PC-3 (cell line): ENCODE measurements around the gene ITCH. TPM values are rescaled to one million over a fixed set of nuclear protein-coding genes. Genes with fewer than 3 reads are reported as not detected.

Experiments used
- ATAC-seq: fragments of 200-7000 bp; cut with Tn5 transposase; 2 replicates; pipeline ENCODE4 v1.9.1; 2020; ENCODE audit warnings: mild to moderate bottlenecking, moderate library complexity
- BruUV-seq: library from RNA; stranded (reverse); fragments of 400-500 nt; replicated peaks from 2 replicates; lab custom pipeline; 2021; lab: Mats Ljungman, UMichigan
- CTCF ChIA-PET: fragments of 300-600 bp; sonication (Branson Sonifier 250); formaldehyde crosslinking; loops from one replicate; lab custom pipeline; 2022; ENCODE audit warnings: antibody characterized with exemption; lab: Charles Lee
- POLR2A ChIA-PET: fragments of 300-600 bp; sonication (Branson Sonifier 250); formaldehyde crosslinking; loops from one replicate; lab custom pipeline; 2022; ENCODE audit warnings: antibody characterized with exemption; ENCODE audit not compliant: unreplicated experiment; lab: Charles Lee
- DNase-seq: peaks from one replicate; pipeline ENCODE4 v3.0.0-alpha.2; 2015
- H2AFZ ChIP-seq: fragments of 300-600 bp; sonication (generic); 2 replicates; pipeline ENCODE4 v1.6.0; 2016; ENCODE audit warnings: antibody characterized with exemption, low read length
- H3F3A ChIP-seq: fragments of 300-600 bp; sonication (generic); one replicate; pipeline ENCODE4 v1.6.0; 2017; ENCODE audit warnings: antibody characterized with exemption, low read length, control low read depth, mild to moderate bottlenecking; ENCODE audit not compliant: unreplicated experiment
- H3K27ac ChIP-seq: fragments of 300-600 bp; sonication (generic); 2 replicates; pipeline ENCODE4 v1.5.1; 2016; ENCODE audit warnings: mild to moderate bottlenecking, low read length
- H3K27me3 ChIP-seq: fragments of 300-600 bp; sonication (generic); 2 replicates; pipeline ENCODE4 v1.6.1; 2016; ENCODE audit warnings: low read length, mixed read lengths
- H3K36me3 ChIP-seq: fragments of 300-600 bp; sonication (generic); 2 replicates; pipeline ENCODE4 v1.6.1; 2016; ENCODE audit warnings: low read depth, mixed run types, low read length, mixed read lengths
- H3K4me1 ChIP-seq: fragments of 300-600 bp; sonication (generic); 2 replicates; pipeline ENCODE4 v1.5.1; 2016; ENCODE audit warnings: low read length; ENCODE audit not compliant: insufficient read depth
- H3K4me2 ChIP-seq: fragments of 300-600 bp; sonication (generic); 2 replicates; pipeline ENCODE4 v1.6.0; 2016; ENCODE audit warnings: low read length
- H3K4me3 ChIP-seq: fragments of 300-600 bp; sonication (generic); 2 replicates; pipeline ENCODE4 v1.5.1; 2016; ENCODE audit warnings: mild to moderate bottlenecking, low read length, mixed read lengths
- H3K79me2 ChIP-seq: fragments of 300-600 bp; sonication (generic); 2 replicates; pipeline ENCODE4 v1.6.1; 2017; ENCODE audit warnings: low read length, mixed read lengths
- H3K9ac ChIP-seq: fragments of 300-600 bp; sonication (generic); 2 replicates; pipeline ENCODE4 v1.6.0; 2016; ENCODE audit warnings: mild to moderate bottlenecking, low read length
- H3K9me2 ChIP-seq: fragments of 300-600 bp; sonication (generic); replicated peaks from 2 replicates; pipeline ENCODE4 v1.6.1; 2016; ENCODE audit warnings: mixed run types, low read length, mixed read lengths
- H3K9me3 ChIP-seq: fragments of 300-600 bp; sonication (generic); 2 replicates; pipeline ENCODE4 v1.6.1; 2016; ENCODE audit warnings: low read length, mixed read lengths
- H4K20me1 ChIP-seq: fragments of 300-600 bp; sonication (generic); 2 replicates; pipeline ENCODE4 v1.6.1; 2016; ENCODE audit warnings: low read length, mixed read lengths
- CTCF ChIP-seq: fragments of 300-600 bp; sonication (generic); conservative IDR thresholded peaks from 2 replicates; pipeline ENCODE4 v1.5.1; 2017; ENCODE audit warnings: antibody characterized with exemption, low read depth, mild to moderate bottlenecking, low read length
- EZH2 ChIP-seq: fragments of 300-600 bp; sonication (generic); IDR thresholded peaks from one replicate; pipeline ENCODE4 v1.6.1; 2017; ENCODE audit warnings: antibody characterized with exemption, mild to moderate bottlenecking, low read length; ENCODE audit not compliant: unreplicated experiment
- EZH2phosphoT487 ChIP-seq: fragments of 300-600 bp; sonication (generic); IDR thresholded peaks from 2 replicates; pipeline ENCODE4 v1.6.1; 2018; ENCODE audit warnings: mild to moderate bottlenecking, antibody characterized with exemption, low read length, borderline replicate concordance
- intact Hi-C: fragments of 100-400 bp; cut with micrococcal nuclease; formaldehyde crosslinking; loops from 2 replicates; pipeline ENCODE4 v1.9.0; 2023
- total RNA-seq: library from RNA; depleted of rRNA; stranded (reverse); fragments of >200 nt; gene quantifications from 2 replicates; pipeline ENCODE4 v1.2.3, GENCODE V29; 2014

The ITCH gene
- total RNA-seq, 1 experiment from 2014 or later, result 54.8 TPM

DNA sequence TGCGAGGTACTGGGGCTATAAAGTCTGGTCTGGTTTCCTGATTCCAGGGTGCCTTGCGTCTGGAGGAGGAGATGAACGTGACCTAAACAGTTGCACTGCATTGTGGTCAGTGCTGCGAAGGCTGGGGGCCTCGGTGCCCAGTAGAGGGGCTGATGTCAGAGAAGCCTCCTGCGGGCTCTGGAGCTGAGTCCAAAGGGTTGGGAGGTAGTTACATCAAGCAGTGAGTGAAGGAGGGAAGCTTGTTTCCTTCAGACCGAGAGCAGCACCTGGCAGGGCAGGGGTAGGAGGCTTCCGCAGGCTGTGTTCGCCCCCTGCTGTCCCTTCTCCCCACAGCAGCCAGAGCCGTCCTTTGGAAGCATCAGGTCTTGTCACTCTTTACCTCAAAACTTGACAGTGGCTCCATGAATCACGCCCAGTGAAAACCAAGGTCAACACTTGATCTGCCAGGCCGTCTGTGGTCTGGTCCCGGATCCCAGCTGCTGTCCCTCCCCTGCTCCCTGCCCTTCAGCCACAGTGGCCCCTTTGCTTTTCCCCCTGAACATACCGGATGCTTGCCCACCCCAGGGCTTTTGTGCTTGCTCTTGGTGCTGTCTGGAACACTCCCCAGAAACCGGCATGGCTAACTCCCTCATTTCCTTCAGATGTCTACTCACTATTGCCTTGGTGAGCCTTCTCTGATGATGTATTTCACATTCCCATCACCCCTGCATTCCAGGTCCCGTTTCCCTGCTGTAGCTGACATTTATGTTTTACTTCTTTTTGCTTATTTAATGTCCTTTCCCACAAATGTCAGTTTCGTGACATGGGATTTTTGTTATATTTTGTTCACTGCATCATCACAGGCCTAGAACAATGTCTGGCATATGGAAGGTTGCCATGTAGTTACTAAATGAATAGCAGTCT lies 160.1 kb downstream of the ITCH start:
- Histone ChIP-seq H3K4me2 (peak overlapping the region; percentile 44), H3K9ac (no peak overlapping the region), H4K20me1 (peaks cover 8% of the 10 kb centered on the region), H3F3A (peaks cover 5% of the 10 kb centered on the region), H3K27ac (peak overlapping the region; percentile 43), H3K4me3 (no peak overlapping the region), H2AFZ (no peak overlapping the region), H3K4me1 (peaks cover 44% of the 10 kb centered on the region), H3K27me3 (no peaks in the 10 kb centered on the region), H3K79me2 (peaks cover 74% of the 10 kb centered on the region), H3K9me3 (no peaks in the 10 kb centered on the region), H3K36me3 (peaks cover 18% of the 10 kb centered on the region), H3K9me2 (no peaks in the 10 kb centered on the region)
- TF ChIP-seq EZH2phosphoT487 (no peak), CTCF (peak; percentile 92)
- ATAC-seq (peak; percentile 50), DNase-seq (peak; percentile 87)
- POLR2A ChIA-PET, result interaction anchor here (0.6 to 0.9 kb wide), 2 partner anchors 25 to 28 kb away, joined by 5 read pairs; no protein-coding TSS in a partner anchor
- intact Hi-C loops, result loop anchor here (1.0 to 5.0 kb wide), 3 partner anchors 50 to 266 kb away; no protein-coding TSS in a partner anchor
- CTCF ChIA-PET, result interaction anchor here (0.5 to 1.6 kb wide), 6 partner anchors 48 to 247 kb away, joined by 3 to 18 read pairs (median 4); partner anchors contain the start of gene AHCY
- BruUV-seq, result no TSS peak

- Histone ChIP-seq H3K4me1 (peaks cover 44% of the 10 kb centered on the region), H3K36me3 (peaks cover 22% of the 10 kb centered on the region), H3F3A (peaks cover 5% of the 10 kb centered on the region), H3K79me2 (peaks cover 62% of the 10 kb centered on the region), H3K4me2 (no peak overlapping the region), H3K9me2 (no peaks in the 10 kb centered on the region), H3K4me3 (no peak overlapping the region), H2AFZ (no peak overlapping the region), H3K27me3 (no peaks in the 10 kb centered on the region), H4K20me1 (peaks cover 7% of the 10 kb centered on the region), H3K9ac (no peak overlapping the region), H3K27ac (no peak overlapping the region; the same call in 1 of the 2 replicates), H3K9me3 (no peaks in the 10 kb centered on the region)
- intact Hi-C loops, result loop anchor here (5.0 kb wide), 1 partner anchor 267 kb away; no protein-coding TSS in a partner anchor
- BruUV-seq, result no TSS peak
- ATAC-seq (no peak), DNase-seq (no peak)
- CTCF ChIA-PET, result no interaction called here
- TF ChIP-seq EZH2phosphoT487 (no peak), EZH2 (no peak), CTCF (no peak)
- POLR2A ChIA-PET, result interaction anchor here (1.8 kb wide), 1 partner anchor 8 kb away, joined by 26 read pairs; the partner anchor contains the start of gene DYNLRB1
Measured at GRCh38 chr20:34524426-34524825, 161.4 kb downstream of the ITCH start.
